Keratinocyte (primary cell): ENCODE measurements around the gene PRKCA. TPM values are rescaled to one million over a fixed set of nuclear protein-coding genes. Genes with fewer than 3 reads are reported as not detected.

ENCODE experiments used
- DNase-seq: peaks from one replicate; pipeline ENCODE4 v3.0.0-alpha.2; 2011; ENCODE audit warnings: low read depth, missing footprints, low spot score
- FAIRE-seq: peaks from 2 replicates; lab custom pipeline; 2011; peaks lifted over from hg19 to GRCh38; lab: Jason Lieb, UNC
- H2AFZ ChIP-seq: 2 replicates; pipeline ENCODE4 v1.6.0; 2012; ENCODE audit warnings: low read length, control low read depth, inconsistent platforms; ENCODE audit not compliant: control insufficient read depth
- H3K27ac ChIP-seq: 2 replicates; pipeline ENCODE4 v1.5.1; 2011; ENCODE audit warnings: low read length; ENCODE audit not compliant: control insufficient read depth, insufficient read depth
- H3K27me3 ChIP-seq: 3 replicates; pipeline ENCODE4 v1.6.0; 2011; ENCODE audit warnings: low read length; ENCODE audit not compliant: control insufficient read depth, insufficient read depth; ENCODE audit errors: extremely low read depth
- H3K36me3 ChIP-seq, 2 experiments: 2 replicates in 1 of 2; 3 replicates in 1 of 2; pipeline ENCODE4 v1.5.1; 2011; ENCODE audit warnings: low read length in 2 of 2, mild to moderate bottlenecking in 1 of 2; ENCODE audit not compliant: control insufficient read depth in 2 of 2, insufficient read depth in 2 of 2; ENCODE audit errors: extremely low read depth in 1 of 2
- H3K4me1 ChIP-seq: 3 replicates; pipeline ENCODE4 v1.5.1; 2011; ENCODE audit warnings: low read length; ENCODE audit not compliant: control insufficient read depth, insufficient read depth; ENCODE audit errors: extremely low read depth
- H3K4me2 ChIP-seq: 3 replicates; pipeline ENCODE4 v1.6.0; 2011; ENCODE audit warnings: low read depth, low read length; ENCODE audit not compliant: control insufficient read depth, insufficient read depth; ENCODE audit errors: extremely low read depth
- H3K4me3 ChIP-seq, 3 experiments: fragments of 200-600 bp in 1 of 3; sonication (generic) in 1 of 3; 2 replicates in 2 of 3; 3 replicates in 1 of 3; pipeline ENCODE4 v1.5.1; 2011 to 2016; ENCODE audit warnings: low read length in 3 of 3, mild to moderate bottlenecking in 3 of 3, control low read depth in 2 of 3, inconsistent platforms in 1 of 3, low read depth in 1 of 3, mixed read lengths in 1 of 3, mixed run types in 1 of 3, moderate library complexity in 1 of 3; ENCODE audit not compliant: control insufficient read depth in 2 of 3, insufficient read depth in 2 of 3; ENCODE audit errors: extremely low read depth in 1 of 3
- H3K79me2 ChIP-seq: 2 replicates; pipeline ENCODE4 v1.6.0; 2012; ENCODE audit warnings: low read length; ENCODE audit not compliant: control insufficient read depth, insufficient read depth
- H3K9ac ChIP-seq: 3 replicates; pipeline ENCODE4 v1.6.0; 2011; ENCODE audit warnings: low read length; ENCODE audit not compliant: control insufficient read depth, insufficient read depth; ENCODE audit errors: extremely low read depth
- H3K9me1 ChIP-seq: 3 replicates; pipeline ENCODE4 v1.6.0; 2011; ENCODE audit warnings: low read length; ENCODE audit not compliant: control insufficient read depth, insufficient read depth; ENCODE audit errors: extremely low read depth
- H3K9me3 ChIP-seq: 2 replicates; pipeline ENCODE4 v1.5.1; 2012; ENCODE audit warnings: low read depth, low read length; ENCODE audit not compliant: control insufficient read depth
- H4K20me1 ChIP-seq: 3 replicates; pipeline ENCODE4 v1.6.0; 2011; ENCODE audit warnings: low read length; ENCODE audit not compliant: control insufficient read depth, insufficient read depth; ENCODE audit errors: extremely low read depth
- EZH2 ChIP-seq: IDR thresholded peaks from one replicate; pipeline ENCODE4 v1.6.1; 2012; ENCODE audit warnings: inconsistent platforms, mild to moderate bottlenecking, low read length, moderate library complexity
- dilution Hi-C: fragments of 300-500 bp; cut with MboI; formaldehyde crosslinking; loops from one replicate; pipeline ENCODE4 v1.7.0; 2020; ENCODE audit warnings: low sequenced_read_pairs; ENCODE audit not compliant: extremely low pct_ligation_motif_present
- polyA plus RNA-seq, 5 experiments: library from polyadenylated mRNA; depleted of rRNA in 3 of 5; stranded (reverse) in 3 of 5; stranded (forward) in 1 of 5; unstranded in 1 of 5; fragments of >200 nt; gene quantifications; 1 replicate in 1 of 5; 2 replicates in 3 of 5; 3 replicates in 1 of 5; pipeline versions ENCODE4 v1.2.1 to v1.2.3, GENCODE V29; 2011 to 2012; ENCODE audit warnings: missing spikeins in 2 of 5, low read depth in 1 of 5, low replicate concordance in 1 of 5
- TF ChIP-seq, protein P1 (sequence below), 3 experiments: IDR thresholded peaks in 1 of 3; conservative IDR thresholded peaks in 1 of 3; optimal IDR thresholded peaks in 1 of 3; 2 replicates in 2 of 3; 3 replicates in 1 of 3; pipeline versions ENCODE3 to v1.5.1; 2011; ENCODE audit warnings: low read length in 3 of 3, mild to moderate bottlenecking in 3 of 3, moderate library complexity in 2 of 3, control low read depth in 1 of 3, inconsistent platforms in 1 of 3; ENCODE audit not compliant: insufficient read depth in 2 of 3; ENCODE audit errors: extremely low read depth in 1 of 3

PRKCA gene
- polyA plus RNA-seq, 1 donor (not counting 4 experiments of a cell fraction or from before 2014, with no cell fraction given): 3.6 TPM

- no peaks in the 10 kb centered on the region for H3K9me3 ChIP-seq
- H3K79me2 ChIP-seq: peaks cover 2% of the 10 kb centered on the region
- no peak for DNase-seq
- H3K4me3 ChIP-seq: no peak overlapping the region
- no peaks in the 10 kb centered on the region for H4K20me1 ChIP-seq
- no peak overlapping the region for H2AFZ ChIP-seq
- H3K27me3 ChIP-seq: no peaks in the 10 kb centered on the region
- no peak for TF ChIP-seq EZH2
- TF ChIP-seq, protein P1, sequence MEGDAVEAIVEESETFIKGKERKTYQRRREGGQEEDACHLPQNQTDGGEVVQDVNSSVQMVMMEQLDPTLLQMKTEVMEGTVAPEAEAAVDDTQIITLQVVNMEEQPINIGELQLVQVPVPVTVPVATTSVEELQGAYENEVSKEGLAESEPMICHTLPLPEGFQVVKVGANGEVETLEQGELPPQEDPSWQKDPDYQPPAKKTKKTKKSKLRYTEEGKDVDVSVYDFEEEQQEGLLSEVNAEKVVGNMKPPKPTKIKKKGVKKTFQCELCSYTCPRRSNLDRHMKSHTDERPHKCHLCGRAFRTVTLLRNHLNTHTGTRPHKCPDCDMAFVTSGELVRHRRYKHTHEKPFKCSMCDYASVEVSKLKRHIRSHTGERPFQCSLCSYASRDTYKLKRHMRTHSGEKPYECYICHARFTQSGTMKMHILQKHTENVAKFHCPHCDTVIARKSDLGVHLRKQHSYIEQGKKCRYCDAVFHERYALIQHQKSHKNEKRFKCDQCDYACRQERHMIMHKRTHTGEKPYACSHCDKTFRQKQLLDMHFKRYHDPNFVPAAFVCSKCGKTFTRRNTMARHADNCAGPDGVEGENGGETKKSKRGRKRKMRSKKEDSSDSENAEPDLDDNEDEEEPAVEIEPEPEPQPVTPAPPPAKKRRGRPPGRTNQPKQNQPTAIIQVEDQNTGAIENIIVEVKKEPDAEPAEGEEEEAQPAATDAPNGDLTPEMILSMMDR (optimal IDR thresholded peaks at IDR 0.05 in 1 of 3, IDR thresholded peaks at IDR 0.05 in 1 of 3, conservative IDR thresholded peaks at IDR 0.05 in 1 of 3; ENCODE audit: extremely low read depth in 1 of 3, insufficient read depth in 2 of 3, low read length in 3 of 3): no peak
- H3K4me2 ChIP-seq: no peak overlapping the region
- H3K9ac ChIP-seq: no peak overlapping the region
- dilution Hi-C loops: no loop called here
- H3K27ac ChIP-seq: no peak overlapping the region
- H3K4me1 ChIP-seq: no peaks in the 10 kb centered on the region
- no peaks in the 10 kb centered on the region for H3K36me3 ChIP-seq
- no peaks in the 10 kb centered on the region for H3K9me1 ChIP-seq
- FAIRE-seq: no peak
Measured at GRCh38 chr17:66337268-66337667, 34.9 kb downstream of the PRKCA start.

- H3K36me3 ChIP-seq: no peaks in the 10 kb centered on the region
- dilution Hi-C loops: no loop called here
- TF ChIP-seq, protein P1 (optimal IDR thresholded peaks at IDR 0.05 in 1 of 3, IDR thresholded peaks at IDR 0.05 in 1 of 3, conservative IDR thresholded peaks at IDR 0.05 in 1 of 3; ENCODE audit: extremely low read depth in 1 of 3, insufficient read depth in 2 of 3, low read length in 3 of 3): no peak
- no peak for TF ChIP-seq EZH2
- H3K4me2 ChIP-seq: no peak overlapping the region
- H3K4me3 ChIP-seq: no peak overlapping the region
- H3K9ac ChIP-seq: no peak overlapping the region
- no peak for DNase-seq
- H3K9me3 ChIP-seq: no peaks in the 10 kb centered on the region
- H3K4me1 ChIP-seq: no peaks in the 10 kb centered on the region
- H4K20me1 ChIP-seq: no peaks in the 10 kb centered on the region
- H3K27ac ChIP-seq: no peak overlapping the region
- no peak for FAIRE-seq
- peaks cover 2% of the 10 kb centered on the region for H3K79me2 ChIP-seq
- no peaks in the 10 kb centered on the region for H3K9me1 ChIP-seq
- no peak overlapping the region for H2AFZ ChIP-seq
- H3K27me3 ChIP-seq: no peaks in the 10 kb centered on the region
Measured at GRCh38 chr17:66337866-66338485, 35.6 kb downstream of the PRKCA start.
